Neuron (in vitro differentiated cells): ENCODE measurements around the gene PKD2L1.

Source experiments
- H2AFZ ChIP-seq: one replicate; pipeline ENCODE4 v1.6.1; 2013; ENCODE audit warnings: low read depth, mild to moderate bottlenecking, inconsistent platforms, low read length, moderate library complexity
- H3K27me3 ChIP-seq: one replicate; pipeline ENCODE4 v1.6.1; 2013; ENCODE audit warnings: low read length; ENCODE audit not compliant: insufficient read depth
- H3K36me3 ChIP-seq: one replicate; pipeline ENCODE4 v1.6.1; 2013; ENCODE audit warnings: low read length; ENCODE audit not compliant: insufficient read depth
- H3K4me1 ChIP-seq: one replicate; pipeline ENCODE4 v1.6.1; 2013; ENCODE audit warnings: low read length; ENCODE audit not compliant: insufficient read depth
- H3K4me3 ChIP-seq: 2 replicates; pipeline ENCODE4 v1.5.1; 2013; ENCODE audit warnings: mild to moderate bottlenecking, low read length, moderate library complexity
- H3K9me3 ChIP-seq: one replicate; pipeline ENCODE4 v1.6.1; 2013; ENCODE audit warnings: low read length

The PKD2L1 gene

GRCh38 chr10:100362570-100363496 is 32.8 kb upstream of the PKD2L1 start:
- Histone ChIP-seq H2AFZ (no peak overlapping the region), H3K4me1 (peaks cover 23% of the 10 kb centered on the region), H3K27me3 (no peaks in the 10 kb centered on the region), H3K9me3 (no peaks in the 10 kb centered on the region), H3K36me3 (peaks cover 59% of the 10 kb centered on the region), H3K4me3 (no peak overlapping the region)

- Histone ChIP-seq H3K36me3 (peaks cover 85% of the 10 kb centered on the region), H3K27me3 (no peaks in the 10 kb centered on the region), H3K4me1 (peaks cover 23% of the 10 kb centered on the region), H3K4me3 (no peak overlapping the region), H2AFZ (no peak overlapping the region), H3K9me3 (no peaks in the 10 kb centered on the region)
Observed at GRCh38 chr10:100360234-100360633, 30.2 kb upstream of the PKD2L1 start.

- no peak overlapping the region for H2AFZ ChIP-seq
- no peak overlapping the region for H3K4me3 ChIP-seq
- H3K9me3 ChIP-seq: no peaks in the 10 kb centered on the region
- peaks cover 90% of the 10 kb centered on the region for H3K36me3 ChIP-seq
- H3K27me3 ChIP-seq: no peaks in the 10 kb centered on the region
- H3K4me1 ChIP-seq: peaks cover 23% of the 10 kb centered on the region
Observed at GRCh38 chr10:100359529-100360150, 29.6 kb upstream of the PKD2L1 start.

- no peaks in the 10 kb centered on the region for H3K9me3 ChIP-seq
- H3K4me3 ChIP-seq: no peak overlapping the region
- H3K27me3 ChIP-seq: no peaks in the 10 kb centered on the region
- H3K36me3 ChIP-seq: peaks cover 90% of the 10 kb centered on the region
- H3K4me1 ChIP-seq: peaks cover 23% of the 10 kb centered on the region
- no peak overlapping the region for H2AFZ ChIP-seq
Observed at GRCh38 chr10:100359030-100359432, 29.0 kb upstream of the PKD2L1 start.

- no peaks in the 10 kb centered on the region for H3K9me3 ChIP-seq
- no peak overlapping the region for H3K4me3 ChIP-seq
- H3K27me3 ChIP-seq: no peaks in the 10 kb centered on the region
- peaks cover 90% of the 10 kb centered on the region for H3K36me3 ChIP-seq
- H2AFZ ChIP-seq: no peak overlapping the region
- peaks cover 14% of the 10 kb centered on the region for H3K4me1 ChIP-seq
Observed at GRCh38 chr10:100357059-100357858, 27.2 kb upstream of the PKD2L1 start.

- peaks cover 91% of the 10 kb centered on the region for H3K36me3 ChIP-seq
- peaks cover 10% of the 10 kb centered on the region for H3K4me1 ChIP-seq
- no peak overlapping the region for H3K4me3 ChIP-seq
- H2AFZ ChIP-seq: no peak overlapping the region
- no peaks in the 10 kb centered on the region for H3K27me3 ChIP-seq
- no peaks in the 10 kb centered on the region for H3K9me3 ChIP-seq
Observed at GRCh38 chr10:100356067-100357017, 26.3 kb upstream of the PKD2L1 start.

- Histone ChIP-seq H3K4me1 (peaks cover 15% of the 10 kb centered on the region), H3K4me3 (no peak overlapping the region), H2AFZ (no peak overlapping the region), H3K36me3 (peaks cover 91% of the 10 kb centered on the region), H3K27me3 (no peaks in the 10 kb centered on the region), H3K9me3 (no peaks in the 10 kb centered on the region)
Observed at GRCh38 chr10:100355086-100355485, 25.1 kb upstream of the PKD2L1 start.

- H3K27me3 ChIP-seq: no peaks in the 10 kb centered on the region
- H3K4me1 ChIP-seq: peaks cover 24% of the 10 kb centered on the region
- peaks cover 91% of the 10 kb centered on the region for H3K36me3 ChIP-seq
- no peak overlapping the region for H3K4me3 ChIP-seq
- H3K9me3 ChIP-seq: no peaks in the 10 kb centered on the region
- H2AFZ ChIP-seq: no peak overlapping the region
Observed at GRCh38 chr10:100353770-100354485, 23.9 kb upstream of the PKD2L1 start.

- no peaks in the 10 kb centered on the region for H3K9me3 ChIP-seq
- H2AFZ ChIP-seq: no peak overlapping the region
- H3K4me1 ChIP-seq: peaks cover 38% of the 10 kb centered on the region
- no peaks in the 10 kb centered on the region for H3K27me3 ChIP-seq
- no peak overlapping the region for H3K4me3 ChIP-seq
- peaks cover 77% of the 10 kb centered on the region for H3K36me3 ChIP-seq
Observed at GRCh38 chr10:100350914-100351485, 21.0 kb upstream of the PKD2L1 start.

GRCh38 chr10:100349672-100350071 is 19.6 kb upstream of the PKD2L1 start:
- H3K4me3 ChIP-seq: peak overlapping the region; percentile 82
- no peak overlapping the region for H2AFZ ChIP-seq
- peaks cover 64% of the 10 kb centered on the region for H3K36me3 ChIP-seq
- peaks cover 45% of the 10 kb centered on the region for H3K4me1 ChIP-seq
- H3K9me3 ChIP-seq: no peaks in the 10 kb centered on the region
- no peaks in the 10 kb centered on the region for H3K27me3 ChIP-seq

- Histone ChIP-seq H3K4me3 (peak overlapping the region; percentile 82), H3K9me3 (no peaks in the 10 kb centered on the region), H2AFZ (no peak overlapping the region), H3K36me3 (peaks cover 58% of the 10 kb centered on the region), H3K4me1 (peaks cover 45% of the 10 kb centered on the region), H3K27me3 (no peaks in the 10 kb centered on the region)
Observed at GRCh38 chr10:100349087-100349486, 19.1 kb upstream of the PKD2L1 start.
